GM23338 (cell line): ENCODE measurements around the gene DHX58. TPM values are rescaled to one million over a fixed set of nuclear protein-coding genes. Genes with fewer than 3 reads are reported as not detected.

Experiments
- ATAC-seq: fragments of 200-7000 bp; cut with Tn5 transposase; 3 replicates; pipeline ENCODE4 v1.9.1; 2020
- DNase-seq: peaks from one replicate; pipeline ENCODE4 v3.0.0-alpha.2; 2015; ENCODE audit warnings: low spot score
- H2AFZ ChIP-seq: fragments of 200-600 bp; sonication (generic); 2 replicates; pipeline ENCODE4 v1.8.0; 2016; ENCODE audit warnings: antibody characterized with exemption, mild to moderate bottlenecking, moderate library complexity
- H3F3A ChIP-seq: fragments of 200-600 bp; sonication (generic); replicated peaks from 2 replicates; pipeline ENCODE4 v1.8.0; 2017; ENCODE audit warnings: antibody characterized with exemption, mixed run types, low read depth
- H3K27ac ChIP-seq: fragments of 200-600 bp; sonication (generic); 2 replicates; pipeline ENCODE4 v1.6.1; 2016; ENCODE audit warnings: low read depth
- H3K27me3 ChIP-seq: fragments of 200-600 bp; sonication (generic); 2 replicates; pipeline ENCODE4 v1.8.0; 2016; ENCODE audit warnings: mild to moderate bottlenecking, mixed run types, moderate library complexity; ENCODE audit not compliant: insufficient read depth
- H3K36me3 ChIP-seq: fragments of 200-600 bp; sonication (generic); 2 replicates; pipeline ENCODE4 v1.8.0; 2016; ENCODE audit warnings: mild to moderate bottlenecking; ENCODE audit not compliant: insufficient read depth
- H3K4me1 ChIP-seq: fragments of 200-600 bp; sonication (generic); 2 replicates; pipeline ENCODE4 v1.8.0; 2016; ENCODE audit warnings: mild to moderate bottlenecking, moderate library complexity; ENCODE audit not compliant: insufficient read depth
- H3K4me2 ChIP-seq: fragments of 200-600 bp; sonication (generic); 2 replicates; pipeline ENCODE4 v1.7.1; 2017; ENCODE audit warnings: mixed run types
- H3K4me3 ChIP-seq: fragments of 200-600 bp; sonication (generic); 2 replicates; pipeline ENCODE4 v1.6.1; 2016; ENCODE audit warnings: mixed run types
- H3K79me2 ChIP-seq: fragments of 200-600 bp; sonication (generic); replicated peaks from 2 replicates; pipeline ENCODE4 v1.8.0; 2017; ENCODE audit warnings: mild to moderate bottlenecking; ENCODE audit not compliant: insufficient read depth
- H3K9me2 ChIP-seq: fragments of 200-600 bp; sonication (generic); 2 replicates; pipeline ENCODE4 v1.8.0; 2017; ENCODE audit not compliant: insufficient read depth
- H4K20me1 ChIP-seq: fragments of 200-600 bp; sonication (generic); replicated peaks from 2 replicates; pipeline ENCODE4 v1.8.0; 2017; ENCODE audit warnings: mild to moderate bottlenecking; ENCODE audit not compliant: insufficient read depth
- H3K27ac Mint-ChIP-seq: 2 replicates; pipeline ENCODE4 v1.8.0; 2020; ENCODE audit warnings: inconsistent platforms, mild to moderate bottlenecking, moderate library complexity, mixed read lengths
- H3K27me3 Mint-ChIP-seq: 3 replicates; pipeline ENCODE4 v1.8.0; 2022; ENCODE audit warnings: low read depth, mild to moderate bottlenecking, moderate library complexity, mixed read lengths, inconsistent platforms; ENCODE audit not compliant: insufficient read depth, poor library complexity
- H3K36me3 Mint-ChIP-seq: 3 replicates; pipeline ENCODE4 v1.8.0; 2021; ENCODE audit warnings: low read depth, mild to moderate bottlenecking, inconsistent platforms, moderate library complexity, mixed read lengths
- H3K4me1 Mint-ChIP-seq: 3 replicates; pipeline ENCODE4 v1.8.0; 2020; ENCODE audit warnings: mild to moderate bottlenecking, inconsistent platforms, mixed read lengths
- H3K4me3 Mint-ChIP-seq: 3 replicates; pipeline ENCODE4 v1.8.0; 2021; ENCODE audit warnings: moderate library complexity, mild to moderate bottlenecking, inconsistent platforms, mixed read lengths
- H3K9me3 Mint-ChIP-seq: 3 replicates; pipeline ENCODE4 v1.8.0; 2020; ENCODE audit warnings: moderate library complexity, mild to moderate bottlenecking, inconsistent platforms, mixed read lengths
- CREB1 ChIP-seq: fragments of 250-450 bp; sonication (Bioruptor Pico); IDR thresholded peaks from 2 replicates; pipeline ENCODE4 v1.5.0; 2020; ENCODE audit warnings: low read depth, mild to moderate bottlenecking, moderate library complexity
- CTCF ChIP-seq, 2 experiments: fragments of 200-600 bp in 1 of 2; sonication (generic) in 1 of 2; conservative IDR thresholded peaks; 2 replicates each; pipeline versions ENCODE4 v1.5.1 to v1.6.1; 2016 to 2017; ENCODE audit warnings: antibody characterized with exemption in 2 of 2, low read depth in 2 of 2, mild to moderate bottlenecking in 2 of 2, moderate library complexity in 1 of 2
- ETS1 ChIP-seq: IDR thresholded peaks from 2 replicates; pipeline ENCODE4 v1.6.1; 2016; ENCODE audit warnings: antibody characterized with exemption
- EZH2 ChIP-seq: fragments of 200-600 bp; sonication (generic); IDR thresholded peaks from one replicate; pipeline ENCODE4 v1.8.0; 2017; ENCODE audit warnings: antibody characterized with exemption, mild to moderate bottlenecking, low read depth; ENCODE audit not compliant: unreplicated experiment
- EZH2phosphoT487 ChIP-seq: fragments of 200-600 bp; sonication (generic); IDR thresholded peaks from one replicate; pipeline ENCODE4 v1.8.1; 2018; ENCODE audit warnings: antibody characterized with exemption; ENCODE audit not compliant: unreplicated experiment
- JUNB ChIP-seq: IDR thresholded peaks from one replicate; pipeline ENCODE4 v1.6.1; 2016; ENCODE audit warnings: antibody characterized with exemption; ENCODE audit not compliant: unreplicated experiment
- POLR2AphosphoS5 ChIP-seq: IDR thresholded peaks from 2 replicates; pipeline ENCODE4 v1.6.1; 2016; ENCODE audit warnings: antibody characterized with exemption, low read depth
- STAT1 ChIP-seq: IDR thresholded peaks from one replicate; pipeline ENCODE4 v1.6.1; 2016; ENCODE audit warnings: antibody characterized with exemption; ENCODE audit not compliant: unreplicated experiment
- ZNF331 ChIP-seq: fragments of 250-450 bp; sonication (Bioruptor Pico); IDR thresholded peaks from 2 replicates; pipeline ENCODE4 v1.5.0; 2020; ENCODE audit warnings: low read depth, mild to moderate bottlenecking, moderate library complexity
- ZNF462 ChIP-seq: fragments of 250-450 bp; sonication (Bioruptor Pico); IDR thresholded peaks from 2 replicates; pipeline ENCODE4 v1.5.0; 2020; ENCODE audit warnings: mild to moderate bottlenecking, moderate library complexity
- polyA plus RNA-seq: library from polyadenylated mRNA; unstranded; fragments of >200 nt; fragmentation: Nextera tagmentation; extraction: Ambion mirVana; gene quantifications from 2 replicates; pipeline ENCODE4 v1.2.1, GENCODE V29; 2016
- total RNA-seq: library from RNA; depleted of rRNA; stranded (reverse); fragments of >200 nt; shearing (Covaris generic); gene quantifications from 2 replicates; pipeline ENCODE4 v1.2.3, GENCODE V29; 2014

The DHX58 gene
- total and polyA plus RNA-seq, 2 experiments from 2014 or later = 4.1 to 6.6 TPM

- TF ChIP-seq ZNF462 (CRISPR knock-in tag) = no peak
- no peak for TF ChIP-seq STAT1
- no peak for TF ChIP-seq ETS1
- TF ChIP-seq ZNF331 (CRISPR knock-in tag) = no peak
- no peak for TF ChIP-seq EZH2
- TF ChIP-seq CREB1 = no peak
Measured at GRCh38 chr17:42142371-42142896, 29.9 kb upstream of the DHX58 start (continued).

GRCh38 chr17:42141382-42141781 lies 28.9 kb upstream of the DHX58 start:
- H3K27ac Mint-ChIP-seq = no peak overlapping the region
- Histone ChIP-seq H3K4me1 (peaks cover 2% of the 10 kb centered on the region), H3K79me2 (peaks cover 91% of the 10 kb centered on the region), H3K4me3 (no peak overlapping the region), H3K27me3 (no peaks in the 10 kb centered on the region), H3K36me3 (no peaks in the 10 kb centered on the region), H2AFZ (no peak overlapping the region), H3K9me2 (no peaks in the 10 kb centered on the region), H4K20me1 (peaks cover 20% of the 10 kb centered on the region), H3F3A (no peaks in the 10 kb centered on the region), H3K4me2 (no peak overlapping the region), H3K27ac (no peak overlapping the region; the same call in 1 of the 2 replicates)
- DNase-seq (no peak), ATAC-seq (no peak)
- H3K4me1 Mint-ChIP-seq = peaks cover 3% of the 10 kb centered on the region; the same call in 1 of the 3 replicates
- H3K4me3 Mint-ChIP-seq = no peak overlapping the region
- no peaks in the 10 kb centered on the region for H3K9me3 Mint-ChIP-seq
- H3K36me3 Mint-ChIP-seq = peaks cover 9% of the 10 kb centered on the region; the same call in 2 of the 3 replicates
- H3K27me3 Mint-ChIP-seq = no peaks in the 10 kb centered on the region
- no peak for TF ChIP-seq STAT1
- no peak for TF ChIP-seq JUNB
- TF ChIP-seq CTCF (conservative IDR thresholded peaks at IDR 0.05; ENCODE audit: low read depth in 2 of 2) = no peak
- no peak for TF ChIP-seq EZH2
- no peak for TF ChIP-seq EZH2phosphoT487
- TF ChIP-seq ZNF331 (CRISPR knock-in tag) = no peak
- TF ChIP-seq POLR2AphosphoS5 = no peak
